ENCODE measurements around the gene CYBC1. TPM values are rescaled to one million over a fixed set of nuclear protein-coding genes. Genes with fewer than 3 reads are reported as not detected.

The CYBC1 gene
- 100 to 1,000 TPM in 1 of 12 donors, 10 to 100 TPM in 10, not detected in 1; 25.9 to 149 (median 30.6) TPM for polyA plus RNA-seq (ENCODE audit: insufficient read length in 12 of 12)
- long read RNA-seq, donor 1, transcript CYBC1-201 (7 exons, 2,093 nt) = major isoform, 10 of 63 reads
- long read RNA-seq, donor 1, partial matches to known transcripts = 39 of 63 reads
- long read RNA-seq, donor 1, other reads (novel, unspliced or antisense) = 0 of 63 reads
- long read RNA-seq, donor 2, transcript CYBC1-201 (7 exons, 2,093 nt) = major isoform, 6 of 10 reads
- long read RNA-seq, donor 2, partial matches to known transcripts = 0 of 10 reads
- long read RNA-seq, donor 2, other reads (novel, unspliced or antisense) = 0 of 10 reads
- long read RNA-seq, donor 3, partial matches to known transcripts = 0 of 6 reads
- long read RNA-seq, donor 3, other reads (novel, unspliced or antisense) = 0 of 6 reads
- long read RNA-seq, donor 4, partial matches to known transcripts = 0 of 3 reads
- long read RNA-seq, donor 4, other reads (novel, unspliced or antisense) = 0 of 3 reads
- long read RNA-seq, donor 5, transcript CYBC1-201 (7 exons, 2,093 nt) = major isoform, 6 of 9 reads
- long read RNA-seq, donor 5, partial matches to known transcripts = 0 of 9 reads
- long read RNA-seq, donor 5, other reads (novel, unspliced or antisense) = 0 of 9 reads
- long read RNA-seq, donor 6, partial matches to known transcripts = 0 of 2 reads
- long read RNA-seq, donor 6, other reads (novel, unspliced or antisense) = 0 of 2 reads
- long read RNA-seq, donor 7, partial matches to known transcripts = 0 of 2 reads
- long read RNA-seq, donor 7, other reads (novel, unspliced or antisense) = 0 of 2 reads
- long read RNA-seq, donor 8, full-length matches to known transcripts = 6 of 6 reads
- long read RNA-seq, donor 8, partial matches to known transcripts = 0 of 6 reads
- long read RNA-seq, donor 8, other reads (novel, unspliced or antisense) = 0 of 6 reads
- long read RNA-seq, donor 9, partial matches to known transcripts = 0 of 9 reads
- long read RNA-seq, donor 9, other reads (novel, unspliced or antisense) = 0 of 9 reads
- long read RNA-seq, donor 10, full-length matches to known transcripts = 8 of 8 reads
- long read RNA-seq, donor 10, partial matches to known transcripts = 0 of 8 reads
- long read RNA-seq, donor 10, other reads (novel, unspliced or antisense) = 0 of 8 reads
- long read RNA-seq, donor 11, full-length matches to known transcripts = 11 of 11 reads
- long read RNA-seq, donor 11, partial matches to known transcripts = 0 of 11 reads
- long read RNA-seq, donor 11, other reads (novel, unspliced or antisense) = 0 of 11 reads

GRCh38 chr17:82450357-82451106, at the start of gene CYBC1:
CYBC1 (minus strand) TSS chr17:82450752; CDS start chr17:82449254, 1,498 bp downstream.
- DNase-seq = peak; percentile 93

- peak; percentile 48 for DNase-seq
These were observed 47.2 kb upstream of the CYBC1 start for GRCh38 chr17:82497483-82498405.

- peak; percentile 95 for DNase-seq
These were observed 46.2 kb upstream of the CYBC1 start for GRCh38 chr17:82496529-82497434.

GRCh38 chr17:82495844-82496528, 45.4 kb upstream of the CYBC1 start:
- no peak for DNase-seq

- DNase-seq = peak; percentile 94
These were observed 43.9 kb upstream of the CYBC1 start for GRCh38 chr17:82494236-82495055.

- DNase-seq = no peak
These were observed 42.8 kb upstream of the CYBC1 start for GRCh38 chr17:82493226-82493781.

GRCh38 chr17:82492643-82493225, 42.2 kb upstream of the CYBC1 start:
- no peak for DNase-seq

- DNase-seq = no peak
These were observed 41.0 kb upstream of the CYBC1 start for GRCh38 chr17:82491533-82491932.

GRCh38 chr17:82491196-82491530, 40.6 kb upstream of the CYBC1 start:
- DNase-seq = no peak

GRCh38 chr17:82490512-82491195, 40.1 kb upstream of the CYBC1 start:
- no peak for DNase-seq

GRCh38 chr17:82489851-82490511, 39.4 kb upstream of the CYBC1 start:
- DNase-seq = no peak

- no peak for DNase-seq
These were observed 38.6 kb upstream of the CYBC1 start for GRCh38 chr17:82489117-82489516.

- no peak for DNase-seq
These were observed 37.4 kb upstream of the CYBC1 start for GRCh38 chr17:82487910-82488309.

GRCh38 chr17:82486231-82487094, 35.9 kb upstream of the CYBC1 start:
- DNase-seq = no peak

Data from muscle of arm (tissue), 14 donors.